CD4-positive, alpha-beta T cell treated with Interferon alpha-2 for 1 hour (primary cell): ENCODE results near the gene C1D.
A peak's percentile ranks its signal among the peaks of the same experiment; 100 is the strongest.

Source experiments
- DNase-seq, 2 donors: peaks; one replicate each; pipeline ENCODE4 v3.0.0-alpha.2; 2020 to 2022

The C1D gene

GRCh38 chr2:68062680-68063387, at the start of gene C1D:
TSS of gene C1D (minus strand) at chr2:68063004. CDS start at chr2:68047310, 15,694 bp downstream.
- peak; percentile 89 to 93 for DNase-seq

DNA sequence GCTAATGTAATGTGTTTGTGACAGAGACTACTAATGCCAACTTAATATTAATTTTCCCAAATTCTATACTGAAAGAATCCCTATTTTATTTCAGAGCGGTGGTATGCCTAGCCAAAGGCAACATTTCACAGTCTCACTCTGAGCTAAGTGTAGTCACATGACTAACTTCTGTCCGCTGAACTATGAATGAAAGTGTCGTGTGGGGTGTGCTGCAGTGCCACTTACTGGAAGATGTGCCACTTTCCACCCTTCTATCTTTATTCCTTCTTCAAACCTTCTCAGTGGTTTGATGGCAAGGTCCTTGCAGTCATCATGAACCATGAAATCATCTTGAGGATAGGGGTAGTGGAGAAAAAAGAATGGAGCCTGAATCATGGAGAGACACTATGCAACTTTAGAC, 47.3 kb upstream of the C1D start:
- no peak for DNase-seq

- no peak for DNase-seq
These were observed 45.3 kb upstream of the C1D start for GRCh38 chr2:68108120-68108519.

DNA sequence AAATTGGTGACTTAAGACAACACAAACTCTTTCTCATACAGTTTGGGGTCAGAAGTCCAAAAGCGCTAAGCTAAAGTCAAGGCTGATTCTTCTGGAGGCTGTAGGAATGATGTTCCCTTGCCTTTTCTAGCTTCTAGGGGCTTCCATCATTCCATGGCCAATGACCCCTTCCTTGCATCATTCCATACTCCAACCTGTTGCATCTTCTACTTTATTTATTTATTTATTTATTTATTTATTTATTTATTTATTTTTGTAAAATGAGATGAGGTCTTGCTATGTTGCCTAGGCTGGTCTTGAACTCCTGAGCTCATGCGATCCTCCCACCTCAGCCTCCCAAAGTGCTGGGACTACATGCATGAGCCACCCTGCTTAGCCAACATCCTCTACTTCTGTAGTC, 44.7 kb upstream of the C1D start:
- no peak for DNase-seq

DNA sequence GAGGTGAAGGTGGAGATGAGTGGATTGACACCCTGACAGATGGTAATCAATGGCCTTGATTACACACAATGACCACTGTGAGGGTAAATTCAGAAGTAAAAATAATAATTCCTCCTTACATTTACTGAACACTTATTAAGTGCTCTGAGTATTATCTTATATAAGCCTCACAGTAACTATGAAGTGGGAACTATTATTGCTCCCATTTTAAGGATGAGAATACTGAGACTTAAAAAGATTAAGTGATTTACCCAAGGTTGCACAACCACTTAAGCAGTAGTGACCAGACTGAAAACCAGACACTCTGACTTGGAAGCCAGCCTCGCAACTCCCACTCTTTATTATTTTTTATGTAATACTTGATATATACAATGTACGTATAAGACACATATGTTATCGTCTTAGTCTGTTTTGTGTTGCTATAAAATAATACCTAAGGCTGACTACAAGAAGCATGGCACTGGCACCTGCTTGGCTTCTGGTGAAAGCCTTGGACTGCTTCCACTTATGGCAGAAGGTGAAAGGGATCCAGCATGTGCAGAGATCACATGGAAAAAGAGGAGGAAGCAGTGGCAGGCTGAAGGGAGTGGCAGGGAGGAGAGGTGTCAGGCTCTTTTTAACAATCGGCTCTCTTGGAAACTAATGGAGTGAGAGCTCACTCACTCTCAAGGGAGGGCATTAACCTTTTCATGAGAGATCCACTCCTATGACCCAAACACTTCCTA, 41.5 kb upstream of the C1D start:
- no peak for DNase-seq

GRCh38 chr2:68103709-68104055, 40.9 kb upstream of the C1D start:
- DNase-seq, result no peak

- DNase-seq, result no peak
These were observed 40.4 kb upstream of the C1D start for GRCh38 chr2:68103030-68103708.

GRCh38 chr2:68100189-68100588, 37.4 kb upstream of the C1D start:
- DNase-seq, result no peak

- DNase-seq, result no peak
These were observed 36.5 kb upstream of the C1D start for GRCh38 chr2:68099260-68099659.

DNA sequence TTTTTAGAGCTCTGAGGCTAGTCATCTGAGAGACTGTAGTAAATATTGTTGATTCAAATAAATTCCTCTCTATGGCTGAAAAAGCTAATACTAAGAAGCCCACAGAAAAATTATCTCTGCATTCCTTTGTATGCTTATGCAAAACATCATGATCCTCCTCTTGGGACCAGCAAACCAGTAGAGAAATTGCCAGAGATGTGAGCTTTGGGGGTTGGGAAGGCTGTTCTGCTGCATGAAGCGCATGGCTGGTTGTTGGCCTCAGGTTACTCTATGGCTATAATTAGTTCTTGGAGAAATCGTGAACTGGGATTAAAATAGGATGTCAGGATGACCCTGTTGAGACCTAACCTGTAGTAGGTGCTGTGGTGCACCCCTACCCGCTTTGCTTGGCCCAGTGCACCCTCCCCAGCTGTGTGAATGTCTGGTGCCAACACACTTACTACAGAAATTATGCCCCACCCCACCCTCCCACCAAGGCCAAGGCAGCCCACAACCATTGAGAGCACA, 35.5 kb upstream of the C1D start:
- no peak for DNase-seq

GRCh38 chr2:68094111-68094510, 31.3 kb upstream of the C1D start:
- DNase-seq, result no peak

GRCh38 chr2:68093634-68094033, 30.8 kb upstream of the C1D start:
- DNase-seq, result no peak

DNA sequence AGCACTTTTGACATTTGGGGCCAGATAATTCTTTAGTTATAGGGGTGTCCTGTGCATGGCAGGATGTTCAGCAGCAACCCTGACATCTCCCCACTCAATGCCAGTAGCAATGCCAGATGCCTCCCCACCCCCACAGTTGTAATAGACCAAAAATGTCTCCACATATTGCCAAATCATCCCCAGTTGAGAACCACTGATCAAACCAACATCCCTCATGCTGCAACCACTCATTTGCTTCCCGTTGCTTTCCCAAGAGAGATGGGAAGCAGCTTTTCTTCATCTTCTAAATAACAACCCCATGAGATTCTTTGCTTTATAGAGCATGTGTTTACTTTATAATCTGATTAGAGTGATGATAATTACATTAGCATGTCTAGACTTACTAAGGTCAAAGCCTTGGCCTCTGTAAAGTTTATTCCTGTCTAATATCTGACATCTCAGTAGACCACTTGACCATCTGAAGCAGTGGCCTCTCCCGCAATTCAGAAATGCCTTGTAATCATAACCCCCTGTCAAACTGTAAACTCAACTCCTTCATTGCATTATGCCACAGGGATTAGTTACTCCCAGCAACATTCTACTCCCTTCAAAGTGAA, 28.7 kb upstream of the C1D start:
- no peak for DNase-seq

DNA sequence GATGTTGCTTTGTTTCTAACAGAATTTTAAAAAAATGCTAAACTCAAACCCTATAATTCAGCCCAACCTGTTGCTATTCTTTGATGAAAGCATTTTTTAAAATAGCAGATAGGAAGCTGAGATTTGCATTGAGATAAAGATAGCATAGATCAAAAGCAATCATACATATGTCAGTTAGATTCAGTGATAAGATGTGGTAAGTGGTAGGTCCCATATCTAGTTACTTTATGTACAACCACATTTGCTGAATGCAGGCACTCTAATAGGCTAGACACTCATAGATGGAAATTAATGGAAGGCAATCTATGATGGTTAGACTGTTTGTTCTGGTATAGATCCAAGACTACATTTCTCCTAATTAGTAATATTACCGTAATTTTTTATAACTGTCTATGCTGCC, 27.2 kb upstream of the C1D start:
- DNase-seq, result peak in 1 of 2 donors; percentile 26

DNA sequence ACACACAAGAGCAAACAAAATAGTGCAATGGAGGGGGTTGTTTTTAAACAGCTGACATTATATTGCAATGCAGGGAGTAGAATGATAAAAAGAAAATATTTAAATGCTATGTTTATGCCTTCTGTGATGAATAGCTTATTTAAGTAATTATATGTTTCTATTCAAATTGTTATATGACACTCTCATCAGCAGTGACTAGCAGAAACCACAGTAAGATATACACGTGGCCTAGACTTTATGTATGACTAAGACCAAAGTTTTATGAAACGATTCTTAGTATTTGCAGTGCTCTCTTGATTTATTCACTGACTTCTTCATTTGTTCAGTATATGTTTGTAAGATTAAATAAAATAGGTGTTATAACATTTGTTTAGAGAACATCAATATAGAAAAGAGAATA, 26.1 kb upstream of the C1D start:
- no peak for DNase-seq

DNA sequence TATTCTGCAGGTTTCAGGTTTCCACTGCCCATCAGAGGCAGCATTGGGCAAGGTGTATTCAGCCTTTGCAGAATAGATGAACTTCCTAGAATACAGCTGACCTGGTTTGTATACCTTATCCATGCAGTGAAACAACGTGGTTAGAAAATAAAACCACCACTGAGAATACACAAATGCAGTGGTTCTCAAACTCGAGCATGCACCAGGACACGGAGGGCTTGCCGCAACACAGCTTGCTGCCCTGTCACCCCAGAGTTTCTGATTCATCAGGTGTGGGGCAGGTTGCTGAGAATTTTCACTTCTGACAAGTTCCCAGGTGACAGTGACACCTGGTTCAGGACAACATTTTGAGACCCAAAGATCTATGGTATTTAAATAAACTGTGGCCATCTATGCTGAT, 23.4 kb upstream of the C1D start:
- no peak for DNase-seq

- DNase-seq, result no peak
These were observed 20.5 kb upstream of the C1D start for GRCh38 chr2:68083346-68083745.

DNA sequence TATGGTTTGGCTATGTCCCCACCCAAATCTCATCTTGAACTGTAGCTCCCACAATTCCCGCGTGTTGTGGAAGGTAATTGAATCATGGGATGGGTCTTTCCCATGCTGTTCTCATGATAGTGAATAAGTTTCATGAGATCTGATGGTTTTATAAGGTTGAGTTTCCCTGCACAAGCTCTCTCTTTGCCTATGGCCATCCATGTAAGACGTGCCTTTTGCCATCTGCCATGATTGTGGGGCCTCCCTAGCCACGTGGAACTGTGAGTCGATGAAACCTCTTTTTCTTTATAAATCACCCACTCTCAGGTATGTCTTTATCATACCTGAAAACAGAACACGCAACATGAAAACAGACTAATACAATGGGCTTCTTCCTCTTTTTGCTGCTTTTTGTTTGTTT, 11.2 kb upstream of the C1D start:
- DNase-seq, result no peak

- peak in 1 of 2 donors; percentile 1 for DNase-seq
These were observed 1.2 kb upstream of the C1D start for GRCh38 chr2:68063797-68064646.

DNA sequence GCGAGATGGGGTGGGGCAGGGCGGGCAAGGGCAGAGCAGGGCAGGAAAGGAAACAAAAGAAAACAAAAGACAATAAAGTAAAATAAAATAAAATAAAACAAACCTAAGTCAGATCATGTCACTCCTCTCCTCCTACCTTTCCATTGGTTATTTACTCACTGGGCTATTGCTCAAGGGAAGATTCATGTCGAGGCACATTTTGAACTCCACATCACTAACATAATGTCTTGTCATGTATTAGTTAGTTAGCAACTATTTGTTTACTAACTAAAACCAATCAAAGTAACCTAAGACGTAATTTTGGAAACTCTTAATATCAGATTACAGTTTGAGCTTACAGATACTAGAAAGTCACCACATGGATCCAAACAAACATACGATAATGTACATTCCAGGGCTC, 2.2 kb downstream of the C1D start:
- no peak for DNase-seq

- no peak for DNase-seq
These were observed 2.8 kb downstream of the C1D start for GRCh38 chr2:68059784-68060525.
